GM21381 (cell line): ENCODE measurements around the gene C1QTNF8.

ENCODE experiments used
- ATAC-seq: cut with Tn5 transposase; IDR thresholded peaks from one replicate; pipeline ENCODE4 v1.9.1; 2021; ENCODE audit warnings: mild to moderate bottlenecking, moderate library complexity; ENCODE audit not compliant: unreplicated experiment

Gene C1QTNF8

DNA sequence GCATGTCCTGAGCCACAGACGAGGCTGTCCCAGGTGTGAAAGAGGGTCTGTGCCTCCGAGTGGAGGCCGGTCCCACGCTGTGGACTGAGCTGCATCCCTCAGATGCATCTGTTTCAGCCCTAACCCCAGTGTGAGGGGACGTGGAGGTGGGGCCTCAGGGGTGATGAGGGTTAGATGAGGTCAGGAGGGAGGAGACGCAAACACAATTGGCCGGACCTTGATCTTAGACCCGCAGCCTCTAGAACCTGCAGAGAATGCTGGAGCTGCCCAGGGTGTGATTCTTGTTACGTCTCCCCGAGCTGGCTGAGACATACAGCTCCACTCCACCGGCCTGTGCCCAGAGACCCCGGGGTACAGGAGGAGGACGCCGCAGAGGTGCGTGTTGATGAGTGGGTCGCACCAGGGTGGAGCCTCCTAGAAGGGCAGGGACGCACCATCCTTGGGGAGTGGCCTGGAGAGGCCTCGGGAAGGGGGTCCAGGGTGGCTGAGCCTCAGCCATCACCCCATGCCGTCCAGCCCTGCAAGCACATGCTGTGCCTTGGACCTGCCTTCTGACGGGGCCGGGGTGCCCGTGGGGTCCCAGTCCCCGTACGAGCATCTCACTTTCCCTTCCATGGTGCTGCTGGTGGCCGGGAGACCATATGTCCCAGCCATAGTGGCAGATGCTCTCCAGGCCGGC lies 16.6 kb upstream of the C1QTNF8 start:
- no peak for ATAC-seq

- no peak for ATAC-seq
Measured at GRCh38 chr16:1109648-1110047, 13.6 kb upstream of the C1QTNF8 start.

DNA sequence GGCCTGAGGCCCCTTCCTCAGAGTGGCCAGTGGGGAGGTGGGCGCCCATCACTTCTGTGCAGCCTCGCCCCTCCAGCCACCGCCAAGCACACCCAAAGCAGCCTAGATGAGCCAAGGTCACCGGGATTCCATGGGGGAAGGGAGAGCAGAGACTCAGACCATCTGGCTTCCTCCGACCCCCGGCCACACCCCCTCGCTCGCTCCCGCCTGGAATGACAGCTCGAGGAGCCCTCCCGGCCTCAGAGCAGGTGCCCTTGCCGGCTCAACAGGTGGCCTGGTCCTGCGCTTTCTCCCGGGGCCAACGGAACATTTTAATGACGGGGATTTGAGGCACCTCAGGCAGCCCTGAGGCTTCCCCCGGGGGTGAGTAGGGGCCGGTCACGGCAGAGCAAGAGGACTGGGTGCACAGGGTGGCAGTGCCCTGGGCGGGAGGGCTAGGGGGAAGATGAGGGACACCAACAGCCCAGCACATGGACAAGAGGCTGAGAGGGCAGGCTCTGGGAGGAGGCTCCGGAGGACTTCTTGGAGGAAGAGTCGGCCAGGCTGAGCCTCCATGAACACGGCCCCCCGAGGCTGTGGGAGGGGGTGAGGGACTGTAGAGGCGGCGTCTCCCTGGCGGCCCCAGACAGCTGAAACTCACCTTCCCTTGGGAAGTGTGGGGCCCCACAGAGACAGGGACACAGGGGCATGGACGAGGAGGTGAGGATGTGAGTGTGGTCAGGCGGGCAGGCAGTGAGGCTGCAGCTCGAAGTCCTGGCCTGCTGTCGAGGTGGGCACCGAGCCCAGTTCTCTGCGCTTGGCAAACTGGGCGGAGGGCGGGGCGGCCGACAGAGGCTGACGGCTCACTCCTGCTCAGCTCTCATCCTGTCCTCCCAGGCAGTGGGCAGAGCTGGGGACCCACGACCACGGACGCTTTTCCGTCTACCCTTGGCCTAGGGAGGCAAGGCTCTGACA lies 12.5 kb upstream of the C1QTNF8 start:
- no peak for ATAC-seq

- ATAC-seq = no peak
Measured at GRCh38 chr16:1107731-1108130, 11.7 kb upstream of the C1QTNF8 start.

- no peak for ATAC-seq
Measured at GRCh38 chr16:1107141-1107540, 11.1 kb upstream of the C1QTNF8 start.

GRCh38 chr16:1106659-1107058 lies 10.6 kb upstream of the C1QTNF8 start:
- no peak for ATAC-seq

- ATAC-seq = no peak
Measured at GRCh38 chr16:1105888-1106620, 10.0 kb upstream of the C1QTNF8 start.

DNA sequence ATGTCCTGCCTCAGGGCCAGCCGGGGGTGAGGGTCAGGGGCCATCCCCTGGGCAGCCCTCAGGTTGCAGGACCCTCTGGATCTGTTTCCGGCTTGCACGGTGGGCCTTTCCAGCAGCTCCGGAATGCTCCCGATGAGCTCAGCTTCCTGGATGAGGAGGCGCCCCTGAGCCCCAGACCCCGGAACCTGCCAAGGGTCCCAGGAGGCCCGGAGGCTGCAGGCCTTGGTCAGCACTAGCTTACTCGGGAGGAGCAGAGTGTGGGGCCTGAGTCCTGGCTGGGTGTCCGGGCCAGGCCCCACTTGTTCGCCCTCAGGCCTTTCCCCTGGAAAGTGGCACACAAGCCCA lies 7.6 kb upstream of the C1QTNF8 start:
- ATAC-seq = no peak

- no peak for ATAC-seq
Measured at GRCh38 chr16:1102921-1103635, 7.0 kb upstream of the C1QTNF8 start.

DNA sequence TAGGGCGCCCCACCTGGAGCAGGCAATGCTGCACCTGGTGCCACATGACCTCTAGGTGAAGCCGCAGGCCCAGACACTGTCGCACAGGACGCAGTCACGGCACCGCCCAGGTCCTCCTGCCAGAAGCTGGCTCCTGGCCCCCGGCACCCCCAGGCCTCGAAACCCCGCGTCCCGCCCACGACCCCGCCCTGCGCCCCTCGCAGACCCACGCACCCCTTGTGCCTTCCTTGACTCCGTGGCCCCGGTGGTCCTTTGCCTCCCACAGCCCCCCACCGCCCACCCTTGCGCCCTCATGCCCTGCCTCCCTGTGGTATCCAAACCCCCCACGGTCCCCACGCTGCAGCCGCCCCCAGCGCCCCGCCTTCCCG lies 6.3 kb upstream of the C1QTNF8 start:
- no peak for ATAC-seq

GRCh38 chr16:1101573-1102332 lies 5.7 kb upstream of the C1QTNF8 start:
- no peak for ATAC-seq

GRCh38 chr16:1101133-1101532 lies 5.1 kb upstream of the C1QTNF8 start:
- no peak for ATAC-seq

DNA sequence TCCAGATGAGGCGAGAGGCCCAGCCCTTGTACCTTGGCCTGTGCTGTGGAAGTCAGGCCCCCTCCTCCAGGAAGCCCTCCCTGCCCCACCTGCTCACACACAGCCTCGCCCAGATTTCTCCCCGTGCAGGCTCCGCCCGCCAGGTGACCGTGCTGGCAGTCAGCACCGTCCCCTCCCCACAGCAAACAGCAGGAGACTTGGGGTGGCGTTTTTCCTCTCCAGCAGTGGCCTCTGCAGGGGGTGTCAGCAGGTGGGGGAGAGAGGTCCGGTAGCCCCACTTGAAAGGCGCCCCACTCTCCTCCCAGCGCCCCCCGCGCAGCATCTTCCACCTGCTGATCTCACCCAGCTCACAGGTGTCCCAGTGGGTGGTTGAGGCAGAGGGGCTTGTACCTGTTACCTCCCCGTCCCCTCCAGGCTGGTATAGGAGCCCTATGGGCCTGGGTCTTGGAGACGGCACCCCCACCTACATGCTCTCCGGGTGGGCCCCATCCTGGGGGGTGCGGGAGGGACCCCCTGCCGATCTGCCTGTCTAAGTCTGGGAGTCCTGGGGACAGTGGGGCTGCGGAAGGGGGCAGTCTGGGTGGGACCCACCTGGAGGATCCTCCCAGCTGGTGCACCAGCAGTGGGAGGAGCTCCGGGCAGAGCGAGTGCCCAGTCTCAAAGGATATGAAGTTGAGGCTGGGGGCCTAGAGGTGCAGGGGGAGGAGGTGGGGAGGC lies 4.2 kb upstream of the C1QTNF8 start:
- no peak for ATAC-seq

GRCh38 chr16:1099189-1100083 lies 3.4 kb upstream of the C1QTNF8 start:
- no peak for ATAC-seq

DNA sequence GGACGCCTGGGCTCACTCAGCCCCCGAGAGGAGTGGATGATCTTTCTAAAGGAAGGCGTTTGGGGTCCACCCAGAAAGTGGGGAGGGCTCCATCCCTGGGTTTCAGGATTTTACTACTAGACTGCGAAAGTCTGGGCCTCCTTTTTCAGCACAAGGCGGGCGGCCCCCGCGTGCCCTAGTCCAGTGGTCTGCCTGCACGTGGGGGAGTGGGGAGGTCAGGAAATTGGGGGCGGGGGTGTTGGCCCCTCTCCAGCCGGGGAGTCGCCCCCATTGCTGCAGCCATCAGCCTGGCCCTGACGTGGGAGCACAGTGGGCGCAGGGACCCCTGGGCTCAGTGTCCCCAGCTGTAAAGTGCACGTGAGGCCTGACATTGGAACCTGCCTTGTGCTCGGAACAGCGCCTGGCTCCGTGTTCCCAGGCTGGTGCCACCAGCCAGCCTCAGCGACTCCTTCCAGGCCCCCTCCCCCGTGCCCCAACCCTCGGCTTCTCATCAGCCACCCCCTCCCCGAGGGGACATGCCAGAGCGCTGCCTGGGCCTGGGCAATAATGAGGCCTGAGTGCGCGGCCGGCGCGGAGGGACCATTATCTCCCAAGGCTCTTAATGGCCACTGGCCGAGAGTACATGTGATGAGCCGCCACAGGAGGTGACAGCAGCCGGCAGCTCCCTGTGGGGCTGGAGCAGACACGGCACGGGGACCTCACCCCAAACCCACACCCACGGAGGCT lies 2.4 kb upstream of the C1QTNF8 start:
- no peak for ATAC-seq

GRCh38 chr16:1097800-1098199 lies 1.8 kb upstream of the C1QTNF8 start:
- no peak for ATAC-seq

DNA sequence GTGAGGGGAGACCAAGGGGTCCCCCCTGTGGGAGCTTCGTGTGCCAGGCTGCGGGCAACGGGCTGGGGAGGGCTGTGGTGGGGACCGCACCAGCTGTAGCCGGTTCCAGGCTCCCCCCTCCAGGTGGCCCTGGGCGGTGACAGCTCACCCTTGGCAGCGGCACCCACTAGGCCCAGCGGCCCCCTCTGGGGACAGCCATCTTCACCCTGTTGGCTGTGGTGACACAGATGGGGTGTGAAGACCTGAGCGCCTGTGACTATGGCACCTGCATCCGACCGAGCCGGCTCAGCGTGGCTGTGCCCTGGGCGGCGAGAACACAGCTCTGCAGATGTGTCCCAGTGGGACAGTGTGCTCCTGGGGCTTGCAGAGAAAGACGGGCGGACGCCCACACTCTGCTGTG lies 1.1 kb upstream of the C1QTNF8 start:
- no peak for ATAC-seq
